A549 (cell line): Measurements from ENCODE around the gene GNLY. TPM values are rescaled to one million over a fixed set of nuclear protein-coding genes. Genes with fewer than 3 reads are reported as not detected.

Experiments used
- ATAC-seq, 2 experiments: fragments of 200-7000 bp in 1 of 2; fragments of >200 bp in 1 of 2; cut with Nextera tagmentation in 1 of 2; cut with Tn5 transposase in 1 of 2; 3 replicates each; pipeline versions ENCODE4 v1.8.0 to v1.9.1; 2018 to 2020; ENCODE audit warnings: mild to moderate bottlenecking in 1 of 2, moderate library complexity in 1 of 2
- CTCF ChIA-PET: fragments of 300-600 bp; sonication (Branson Sonifier 250); formaldehyde crosslinking; extraction: SDS; loops from one replicate; lab custom pipeline; 2021; ENCODE audit warnings: antibody characterized with exemption, inconsistent platforms; lab: Yijun Ruan, JAX
- POLR2A ChIA-PET: fragments of 350-600 bp; formaldehyde crosslinking; extraction: SDS; loops from one replicate; lab custom pipeline; 2021; ENCODE audit warnings: antibody characterized with exemption, inconsistent platforms; lab: Yijun Ruan, JAX
- DNase-seq, 2 experiments: peaks; one replicate each; pipeline versions ENCODE4 v3.0.0 to v3.0.0-alpha.2; 2011 to 2016; ENCODE audit warnings: low read depth in 1 of 2, low spot score in 1 of 2
- FAIRE-seq: peaks from 2 replicates; lab custom pipeline; 2011; peaks lifted over from hg19 to GRCh38; lab: Jason Lieb, UNC
- H3K27ac ChIP-seq, 2 experiments: fragments of >200 bp; sonication (Bioruptor Twin); formaldehyde crosslinking; 3 replicates each; pipeline ENCODE4 v1.5.1; 2016 to 2017
- H3K4me1 ChIP-seq: fragments of >200 bp; sonication (Bioruptor Twin); formaldehyde crosslinking; 3 replicates; pipeline ENCODE4 v1.6.1; 2016
- H3K4me2 ChIP-seq: fragments of >200 bp; sonication (Bioruptor Twin); formaldehyde crosslinking; 3 replicates; pipeline ENCODE4 v1.6.1; 2016
- H3K4me3 ChIP-seq: fragments of >200 bp; sonication (Bioruptor Twin); formaldehyde crosslinking; 3 replicates; pipeline ENCODE4 v1.5.1; 2016
- H3K9me3 ChIP-seq: fragments of >200 bp; sonication (Bioruptor Twin); formaldehyde crosslinking; 3 replicates; pipeline ENCODE4 v1.6.1; 2016
- BCL3 ChIP-seq: fragments of >200 bp; sonication (Bioruptor Twin); formaldehyde crosslinking; IDR thresholded peaks from 3 replicates; pipeline ENCODE4 v1.6.1; 2016
- BHLHE40 ChIP-seq: IDR thresholded peaks from 2 replicates; pipeline ENCODE4 v1.6.1; 2012; ENCODE audit warnings: low read depth, low read length, inconsistent platforms
- CBX2 ChIP-seq: fragments of 200-600 bp; sonication (generic); IDR thresholded peaks from 2 replicates; pipeline ENCODE4 v1.6.1; 2016; ENCODE audit warnings: low read depth, mild to moderate bottlenecking, borderline replicate concordance
- CTCF ChIP-seq: fragments of >200 bp; sonication (Bioruptor Twin); formaldehyde crosslinking; IDR thresholded peaks from 3 replicates; pipeline ENCODE4 v1.5.1; 2016
- E2F6 ChIP-seq: IDR thresholded peaks from 2 replicates; pipeline ENCODE4 v1.6.1; 2012; ENCODE audit warnings: low read depth, borderline replicate concordance
- EHF ChIP-seq: fragments of 250-450 bp; sonication (Bioruptor Pico); IDR thresholded peaks from 2 replicates; pipeline ENCODE4 v1.5.0; 2020; ENCODE audit warnings: mild to moderate bottlenecking
- ELK1 ChIP-seq: fragments of 150-350 bp; IDR thresholded peaks from 2 replicates; pipeline ENCODE4 v1.6.1; 2014; ENCODE audit warnings: low read depth, mild to moderate bottlenecking, low read length
- HEYL ChIP-seq: fragments of 250-450 bp; sonication (Bioruptor Pico); IDR thresholded peaks from 2 replicates; pipeline ENCODE4 v1.8.0; 2021; ENCODE audit warnings: mild to moderate bottlenecking, moderate library complexity
- JUN ChIP-seq, 2 experiments: fragments of >200 bp; sonication (Bioruptor Twin); formaldehyde crosslinking; IDR thresholded peaks; 2 replicates in 1 of 2; 3 replicates in 1 of 2; pipeline ENCODE4 v1.6.1; 2016 to 2017
- MAX ChIP-seq: IDR thresholded peaks from 2 replicates; pipeline ENCODE4 v1.6.1; 2012
- MAZ ChIP-seq: fragments of 150-350 bp; IDR thresholded peaks from 2 replicates; pipeline ENCODE4 v1.6.1; 2014; ENCODE audit warnings: antibody characterized with exemption, low read depth, low read length, borderline replicate concordance
- MYC ChIP-seq: IDR thresholded peaks from 2 replicates; pipeline ENCODE4 v1.6.1; 2012; ENCODE audit warnings: mild to moderate bottlenecking, inconsistent platforms, low read length, improper control_type of control experiment, borderline replicate concordance
- NPAS2 ChIP-seq: fragments of 250-450 bp; sonication (Bioruptor Pico); IDR thresholded peaks from 2 replicates; pipeline ENCODE4 v1.8.0; 2022; ENCODE audit warnings: mild to moderate bottlenecking, moderate library complexity, borderline replicate concordance
- PHF8 ChIP-seq: fragments of 200-600 bp; sonication (generic); IDR thresholded peaks from 2 replicates; pipeline ENCODE4 v1.6.1; 2016; ENCODE audit warnings: low read depth, mild to moderate bottlenecking, antibody characterized with exemption, moderate library complexity, borderline replicate concordance
- RAD21 ChIP-seq, 2 experiments: fragments of >200 bp in 1 of 2; sonication (Bioruptor Twin) in 1 of 2; formaldehyde crosslinking in 1 of 2; IDR thresholded peaks in 1 of 2; conservative IDR thresholded peaks in 1 of 2; 2 replicates in 1 of 2; 3 replicates in 1 of 2; pipeline ENCODE4 v1.6.1; 2012 to 2018; ENCODE audit warnings: inconsistent platforms in 1 of 2
- SMC3 ChIP-seq: fragments of >200 bp; sonication (Bioruptor Twin); formaldehyde crosslinking; IDR thresholded peaks from 3 replicates; pipeline ENCODE4 v1.6.1; 2018; ENCODE audit warnings: inconsistent platforms
- SREBF2 ChIP-seq: fragments of 450-650 bp; IDR thresholded peaks from 2 replicates; pipeline ENCODE4 v1.6.1; 2014; ENCODE audit warnings: mild to moderate bottlenecking, moderate library complexity
- USF2 ChIP-seq: fragments of 450-650 bp; IDR thresholded peaks from 2 replicates; pipeline ENCODE4 v1.6.1; 2014; ENCODE audit warnings: antibody characterized with exemption
- WGBS: methylation state at CpG from one replicate; pipeline ENCODE4 v1.1.6; 2017; ENCODE audit errors: missing lambda C conversion rate; 5-methylcytosine and 5-hydroxymethylcytosine counted together
- polyA plus RNA-seq, 4 experiments: library from polyadenylated mRNA; depleted of rRNA in 3 of 4; stranded (reverse); fragments of >200 nt; fragmentation: RNase III in 1 of 4; extraction: RNeasy Plus Mini Kit Qiagen cat#74134 plus additional on column Dnase treatment in 1 of 4; gene quantifications; 2 replicates in 3 of 4; 3 replicates in 1 of 4; pipeline ENCODE4 v1.2.3, GENCODE V29; 2011 to 2017

Gene GNLY
- polyA plus RNA-seq, 2 of the 4 experiments (the other 2 are of a cell fraction) = not detected

- ATAC-seq (no peak), DNase-seq (no peak), FAIRE-seq (no peak)
- TF ChIP-seq E2F6 (no peak), BHLHE40 (no peak), BCL3 (no peak), SMC3 (no peak), NPAS2 (CRISPR knock-in tag) (no peak), MYC (no peak), EHF (no peak), JUN (IDR thresholded peaks at IDR 0.05) (no peak), HEYL (CRISPR knock-in tag) (no peak), SREBF2 (no peak), USF2 (no peak), CBX2 (no peak), MAZ (no peak), PHF8 (no peak), MAX (no peak)
- peaks cover 12% of the 10 kb centered on the region; the same call in 2 of the 3 replicates for H3K4me1 ChIP-seq
- ChIA-PET CTCF (interaction anchor here (0.6 to 16.3 kb wide), 11 partner anchors 11 to 362 kb away, joined by 3 to 170 read pairs (median 8); no protein-coding TSS in a partner anchor), POLR2A (interaction anchor here (0.6 kb wide), 1 partner anchor 21 kb away, joined by 4 read pairs; no protein-coding TSS in a partner anchor)
- no peak overlapping the region for H3K4me2 ChIP-seq
- H3K9me3 ChIP-seq = no peaks in the 10 kb centered on the region
- no peak overlapping the region; a peak in 1 of 6 replicates for H3K27ac ChIP-seq
- H3K4me3 ChIP-seq = no peak overlapping the region
- 84% methylated on average over 15 of the region's 15 CpGs for WGBS
Measured at GRCh38 chr2:85717308-85718008, 23.3 kb downstream of the GNLY start.

- H3K27ac ChIP-seq = no peak overlapping the region; a peak in 1 of 6 replicates
- ATAC-seq = peak in 1 of 2 experiments; percentile 39; a peak in 3 of 6 replicates
- no peak for FAIRE-seq
Measured at GRCh38 chr2:85718009-85718391, 23.8 kb downstream of the GNLY start.

More at GRCh38 chr2:85718009-85718391, 23.8 kb downstream of the GNLY start:
- Histone ChIP-seq H3K9me3 (no peaks in the 10 kb centered on the region), H3K4me3 (no peak overlapping the region), H3K4me1 (peaks cover 8% of the 10 kb centered on the region; the same call in 2 of the 3 replicates), H3K4me2 (no peak overlapping the region)
- ChIA-PET CTCF (interaction anchor here (0.6 to 16.3 kb wide), 10 partner anchors 11 to 362 kb away, joined by 3 to 170 read pairs (median 18); no protein-coding TSS in a partner anchor), POLR2A (interaction anchor here (0.6 kb wide), 1 partner anchor 22 kb away, joined by 4 read pairs; no protein-coding TSS in a partner anchor)
- 64% methylated on average over 7 of the region's 7 CpGs for WGBS
- no peak for DNase-seq
- TF ChIP-seq CTCF = peak; percentile 14; the same call in 1 of the 3 replicates
- TF ChIP-seq ELK1 = no peak
- TF ChIP-seq RAD21 (conservative IDR thresholded peaks at IDR 0.05 in 1 of 2, IDR thresholded peaks at IDR 0.05 in 1 of 2) = peak; percentile 37 to 52; a peak in 3 of 5 replicates
